HG03432 (cell line): ENCODE data around the gene RFX2.
"Not testable (repeated sequence)": the region's sequence is repeated elsewhere in the genome, so short reads cannot be mapped to it uniquely, and the experiment has no call there.

ENCODE experiments used
- ATAC-seq: cut with Tn5 transposase; IDR thresholded peaks from one replicate; pipeline ENCODE4 v1.9.1; 2021; ENCODE audit warnings: mild to moderate bottlenecking, moderate library complexity; ENCODE audit not compliant: unreplicated experiment

The RFX2 gene

GRCh38 chr19:6110360-6110977, at the start of gene RFX2:
Gene RFX2, minus strand, starts transcription at chr19:6110500. Its CDS starts 63,004 bp downstream, at chr19:6047496.
- ATAC-seq, result peak; percentile 90

- ATAC-seq, result no peak
Measured at GRCh38 chr19:6156033-6156432, 45.7 kb upstream of the RFX2 start.

DNA sequence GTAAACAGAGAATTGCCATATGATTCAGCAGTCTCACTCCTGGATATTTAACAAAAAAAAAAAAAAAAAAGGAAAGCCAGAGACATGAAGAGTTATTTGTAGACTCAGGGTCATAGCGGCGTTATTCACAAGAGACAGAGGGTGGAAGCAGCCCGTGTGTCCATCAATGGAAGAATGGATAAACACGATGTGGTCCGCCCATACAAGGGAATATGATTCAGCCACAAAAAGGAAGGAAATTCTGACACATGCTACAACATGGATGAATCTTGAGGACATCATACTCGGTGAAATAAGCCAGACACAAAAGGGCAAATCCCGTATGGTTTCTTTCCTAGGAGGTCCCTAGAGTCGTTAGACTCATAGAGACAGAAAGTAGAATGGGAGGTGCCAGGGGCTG, 40.0 kb upstream of the RFX2 start:
- no peak for ATAC-seq

- no peak for ATAC-seq
Measured at GRCh38 chr19:6141217-6141616, 30.9 kb upstream of the RFX2 start.

DNA sequence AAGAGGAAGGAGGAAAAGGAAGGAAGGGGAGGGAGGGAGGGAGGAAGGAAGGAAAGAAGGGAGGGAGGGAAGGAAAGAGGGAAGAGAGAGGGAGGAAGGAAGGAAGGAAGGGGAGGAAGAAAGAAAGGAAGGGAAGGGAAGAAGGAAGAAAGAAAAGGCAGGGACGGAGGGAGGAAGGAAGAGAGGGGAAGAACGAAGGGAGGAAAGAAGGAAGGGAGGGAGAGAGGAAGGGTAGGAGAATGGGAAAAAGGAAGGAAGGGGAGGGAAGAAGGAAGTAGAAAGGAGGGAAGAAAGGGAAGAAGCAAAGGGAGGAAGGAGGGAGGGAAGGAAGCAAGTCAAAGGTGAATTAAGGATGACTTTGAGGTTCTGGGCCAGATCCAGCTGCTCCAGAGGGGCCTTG, 28.2 kb upstream of the RFX2 start:
- no peak for ATAC-seq

GRCh38 chr19:6138066-6138465, 27.8 kb upstream of the RFX2 start:
- no peak for ATAC-seq

DNA sequence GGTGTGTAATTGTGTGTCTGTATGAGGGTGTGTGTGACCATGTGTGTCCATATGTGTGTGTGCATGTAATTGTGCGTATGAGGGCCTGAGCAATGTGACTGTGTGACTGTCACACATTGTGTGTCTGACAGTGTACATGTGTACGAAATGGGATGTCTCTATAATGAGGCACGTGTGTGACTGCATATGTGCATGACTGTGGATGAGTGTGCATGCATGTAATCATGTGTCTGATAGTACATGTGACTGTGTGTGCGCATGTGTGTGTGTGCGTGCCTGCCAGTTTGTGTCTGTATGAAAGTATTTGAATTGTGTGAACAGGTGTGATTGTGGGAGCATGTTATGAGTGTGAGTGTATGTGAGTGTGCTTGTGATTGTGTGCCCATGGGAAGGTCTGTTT, 22.9 kb upstream of the RFX2 start:
- no peak for ATAC-seq

DNA sequence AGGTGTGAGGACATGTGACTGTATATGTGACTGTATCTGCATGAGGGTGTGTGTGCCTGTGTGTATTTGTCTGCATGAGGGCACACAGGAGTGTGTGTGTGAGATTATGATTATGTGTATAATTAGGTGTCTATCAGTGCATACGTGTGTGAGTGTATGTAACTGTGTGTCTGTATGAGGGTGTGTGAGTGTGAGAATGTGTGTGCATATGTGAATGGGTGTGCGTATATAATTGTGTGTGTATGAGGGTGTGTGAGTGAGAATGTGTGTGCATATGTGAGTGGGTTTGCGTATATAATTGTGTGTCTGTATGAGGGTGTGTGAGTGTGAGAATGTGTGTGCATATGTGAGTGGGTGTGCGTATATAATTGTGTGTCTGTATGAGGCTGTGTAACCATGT, 22.2 kb upstream of the RFX2 start:
- no peak for ATAC-seq

DNA sequence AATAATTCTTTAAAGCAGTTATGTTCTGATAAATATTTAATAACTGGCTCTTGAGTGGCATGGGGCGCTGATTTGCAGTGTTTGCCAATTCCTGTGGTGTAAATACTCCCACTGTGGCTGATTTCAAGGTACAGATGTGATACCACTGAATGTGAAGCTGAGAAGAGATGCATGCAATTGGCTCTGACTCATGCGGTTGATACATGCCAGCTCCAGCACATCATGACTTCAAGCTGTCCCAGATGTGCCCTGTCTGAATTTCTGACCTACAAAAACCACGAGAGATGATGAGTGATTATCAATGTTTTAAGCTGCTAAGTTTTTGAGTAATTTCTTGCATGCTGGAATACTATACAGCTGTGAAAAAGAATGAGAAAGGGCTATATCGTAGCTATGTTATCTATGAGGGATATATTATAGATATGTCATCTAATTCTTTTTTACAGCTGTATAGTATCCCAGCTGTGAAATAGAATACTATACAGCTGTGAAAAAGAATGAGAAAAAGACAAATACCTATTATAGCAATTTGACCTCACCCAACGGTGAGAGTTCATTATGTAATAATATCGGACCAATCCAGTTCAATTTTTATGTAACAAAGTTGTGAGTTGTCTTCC, 17.5 kb upstream of the RFX2 start:
- ATAC-seq, result no peak

GRCh38 chr19:6126335-6126974, 16.2 kb upstream of the RFX2 start:
- ATAC-seq, result no peak

DNA sequence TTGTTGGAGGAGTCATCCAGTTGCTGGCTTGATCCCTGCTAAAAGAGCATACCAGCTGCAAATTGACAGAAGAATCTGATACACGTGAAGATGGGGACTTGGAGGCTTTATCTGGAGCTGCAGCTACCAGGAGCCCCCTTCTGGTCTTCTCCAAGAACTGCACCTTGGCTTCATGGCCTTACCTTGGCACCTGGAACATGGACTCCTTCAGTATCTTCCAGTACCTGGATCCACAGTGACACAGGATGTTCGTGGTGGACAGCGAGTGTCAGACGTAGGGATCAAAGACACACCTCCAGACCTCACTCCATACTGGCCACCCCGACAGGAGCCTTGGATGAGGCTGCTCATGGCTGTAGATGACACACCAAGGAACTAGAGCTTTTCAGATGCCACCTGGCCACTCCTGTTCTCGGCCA, 15.3 kb upstream of the RFX2 start:
- ATAC-seq, result no peak

DNA sequence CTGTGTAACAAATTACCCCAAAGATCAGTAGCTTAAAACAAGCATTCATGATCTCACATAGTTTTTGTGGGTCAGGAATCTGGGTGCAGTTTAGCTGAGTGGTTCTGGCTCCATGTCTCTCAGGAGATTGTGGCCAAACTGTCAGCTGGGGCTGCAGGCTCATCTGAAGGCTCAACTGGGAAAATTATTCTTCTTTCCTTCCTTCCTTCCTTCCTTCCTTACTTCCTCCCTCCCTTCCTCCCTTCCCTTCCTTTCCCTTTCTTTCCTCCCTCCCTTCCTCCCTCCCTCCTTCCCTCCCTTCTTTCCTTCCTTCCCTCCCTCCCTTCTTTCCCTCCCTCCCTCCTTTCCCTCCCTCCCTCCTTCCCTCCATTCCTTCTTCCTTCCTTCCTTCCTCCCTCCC, 8.7 kb upstream of the RFX2 start:
- no peak for ATAC-seq

GRCh38 chr19:6118043-6118442, 7.7 kb upstream of the RFX2 start:
- ATAC-seq, result no peak

GRCh38 chr19:6117534-6117933, 7.2 kb upstream of the RFX2 start:
- ATAC-seq, result no peak

DNA sequence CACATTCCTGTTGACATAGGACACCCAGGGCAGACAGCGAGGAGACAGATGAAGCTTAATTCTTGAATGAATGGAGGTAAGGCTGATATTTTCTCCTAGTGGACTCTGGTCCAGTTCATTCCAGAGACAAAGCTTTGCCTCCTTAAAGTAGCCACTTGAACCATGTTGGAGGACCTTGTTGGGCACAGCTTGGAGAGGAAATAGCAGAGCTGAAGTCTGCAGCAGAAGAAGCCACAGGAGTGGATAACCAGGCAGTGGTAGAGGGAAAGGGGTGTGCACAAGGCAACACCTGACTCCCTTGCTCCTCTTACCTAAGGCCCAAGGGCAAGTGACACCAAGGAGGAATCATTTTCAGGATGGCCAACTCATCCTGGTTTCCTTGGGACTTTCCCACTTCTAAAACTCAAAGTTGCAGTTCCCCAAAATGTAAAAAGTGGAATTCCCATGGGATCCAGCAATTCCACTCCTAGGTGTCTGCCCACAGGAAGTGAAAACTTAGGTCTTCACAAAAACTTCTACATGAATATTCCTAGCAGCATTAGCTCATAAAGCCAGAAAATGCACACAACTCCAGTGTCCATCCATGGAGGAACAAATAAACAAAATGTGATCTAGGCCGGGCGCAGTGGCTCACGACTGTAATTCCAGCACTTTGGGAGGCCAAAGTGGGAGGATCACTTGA, 6.6 kb upstream of the RFX2 start:
- no peak for ATAC-seq

- no peak for ATAC-seq
Measured at GRCh38 chr19:6115992-6116391, 5.7 kb upstream of the RFX2 start.

DNA sequence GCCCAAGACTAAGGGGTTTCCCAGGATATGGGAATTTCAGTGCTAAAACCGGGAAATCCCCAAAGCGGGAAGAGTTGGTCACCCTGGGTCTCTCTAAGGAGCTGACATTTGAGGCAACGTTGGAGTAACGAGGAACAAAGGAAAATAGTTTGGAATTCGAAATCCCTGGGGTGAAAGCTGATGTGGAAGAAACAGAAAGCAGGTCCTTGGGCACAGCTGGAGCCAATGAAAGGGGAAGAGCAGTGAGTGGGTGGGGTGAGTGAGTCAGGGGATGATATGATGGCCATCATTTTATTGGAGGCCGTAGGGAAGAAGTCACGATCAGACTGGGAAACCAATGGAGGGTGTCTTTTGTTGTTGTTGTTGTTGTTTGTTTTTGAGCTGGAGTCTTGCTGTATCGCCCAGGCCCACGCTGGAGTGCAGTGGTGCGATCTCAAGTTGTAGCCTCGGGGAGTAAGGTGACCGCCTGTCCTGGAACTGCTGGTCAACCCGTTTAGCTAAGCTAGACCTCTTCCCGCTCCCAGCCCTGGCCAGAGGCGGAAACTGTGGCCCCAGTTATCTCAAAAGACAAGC, 3.4 kb upstream of the RFX2 start:
- ATAC-seq, result no peak

- ATAC-seq, result no peak
Measured at GRCh38 chr19:6109947-6110346, 353 bp downstream of the RFX2 start.

GRCh38 chr19:6108721-6109633, 1.3 kb downstream of the RFX2 start:
- ATAC-seq, result no peak

GRCh38 chr19:6106643-6107294, 3.5 kb downstream of the RFX2 start:
- not testable (repeated sequence) for ATAC-seq
